EL (cell line): ENCODE measurements around the gene ELL.
A peak's percentile ranks its signal among the peaks of the same experiment; 100 is the strongest.
"Not testable (repeated sequence)": the region's sequence is repeated elsewhere in the genome, so short reads cannot be mapped to it uniquely, and the experiment has no call there.

Experiments used
- DNase-seq: peaks from one replicate; pipeline ENCODE4 v3.0.0-alpha.2; 2016

The ELL gene

DNA sequence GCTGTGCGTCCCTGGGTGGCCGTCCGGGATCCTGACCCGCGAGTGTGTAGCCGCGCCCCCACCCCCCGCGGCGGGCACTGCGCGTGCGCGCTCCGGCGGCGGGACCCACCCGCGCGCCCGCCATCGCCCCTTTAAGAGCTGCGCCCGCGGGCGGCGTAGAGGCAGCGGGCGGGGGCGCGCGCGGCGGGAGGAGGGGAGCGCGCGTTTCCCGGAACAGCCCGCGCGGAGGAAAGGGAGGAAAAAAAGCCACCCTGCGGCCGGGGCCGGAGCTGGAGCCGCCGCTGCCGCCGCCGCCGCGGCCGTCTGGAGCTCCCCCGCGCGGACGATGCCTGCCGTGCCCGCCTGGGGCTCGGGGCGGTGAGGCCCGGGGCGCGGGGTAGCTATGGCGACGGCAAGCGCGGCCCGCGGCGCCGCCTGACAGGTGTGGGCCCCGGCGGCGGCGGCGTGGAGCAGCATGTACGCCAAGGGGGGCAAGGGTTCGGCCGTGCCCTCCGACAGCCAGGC, 102.6 kb downstream of the ELL start, which contains the start of gene SSBP4:
SSBP4 (plus strand) TSS at position 204 of the 504 bp plus-strand sequence; CDS start at position 455, 251 bp downstream.
- DNase-seq = peak; percentile 83

DNA sequence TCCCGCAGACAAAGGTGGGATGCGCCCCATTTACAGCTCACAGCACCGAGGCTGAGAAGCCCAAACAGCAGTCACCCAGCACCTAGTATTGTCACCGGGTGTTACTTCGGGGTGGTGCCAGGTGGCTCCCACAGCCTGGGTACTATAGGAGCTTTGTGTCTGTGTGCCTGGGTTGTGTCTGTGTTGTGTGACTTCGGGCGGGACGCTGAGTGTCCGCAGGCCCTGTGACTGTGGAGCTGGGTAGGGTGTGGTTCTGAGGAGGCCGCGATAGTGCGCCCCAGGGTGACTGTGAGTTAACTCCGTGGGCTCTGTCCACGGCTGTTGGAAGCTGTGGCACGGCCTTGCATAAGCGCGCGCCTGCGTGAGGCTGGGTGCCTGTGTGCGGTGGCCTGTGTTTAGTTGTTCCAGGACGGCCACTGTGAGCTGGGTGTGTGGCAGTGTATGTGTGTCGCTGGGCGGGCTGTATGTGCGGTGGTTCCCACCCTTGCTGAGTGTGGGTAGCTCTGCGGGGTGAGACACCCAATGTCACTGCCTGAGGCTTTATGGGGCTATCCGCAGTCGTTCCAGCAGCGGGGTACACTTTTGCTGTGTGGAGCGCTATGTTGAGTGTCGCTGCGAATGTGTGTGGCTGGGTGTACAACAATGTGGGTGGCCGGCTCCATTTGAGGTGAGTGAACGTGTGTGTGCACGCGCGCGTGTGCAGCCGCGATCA, 103.2 kb downstream of the ELL start:
- DNase-seq = peak; percentile 59

DNA sequence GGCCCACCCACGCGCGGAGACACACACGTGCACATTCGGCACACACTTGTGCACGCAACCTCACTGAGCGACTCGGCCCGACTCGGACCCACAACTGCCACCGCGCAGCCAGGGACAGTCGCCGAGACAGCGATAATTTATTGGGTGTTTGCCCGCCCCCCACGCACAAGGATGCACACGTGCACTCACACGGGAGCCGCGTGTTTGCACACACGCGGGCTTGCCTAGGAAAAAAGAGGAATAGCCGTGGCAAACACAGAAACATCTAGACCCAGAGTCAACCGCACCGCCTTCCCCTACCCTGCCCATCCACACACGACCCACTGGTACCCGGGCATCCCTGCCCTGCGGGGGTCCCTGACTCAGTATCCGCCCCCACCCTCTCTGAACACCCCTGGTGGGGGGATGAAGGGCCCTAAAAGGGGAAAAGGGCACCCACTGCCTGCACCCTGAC, 103.8 kb downstream of the ELL start:
- no peak for DNase-seq

DNA sequence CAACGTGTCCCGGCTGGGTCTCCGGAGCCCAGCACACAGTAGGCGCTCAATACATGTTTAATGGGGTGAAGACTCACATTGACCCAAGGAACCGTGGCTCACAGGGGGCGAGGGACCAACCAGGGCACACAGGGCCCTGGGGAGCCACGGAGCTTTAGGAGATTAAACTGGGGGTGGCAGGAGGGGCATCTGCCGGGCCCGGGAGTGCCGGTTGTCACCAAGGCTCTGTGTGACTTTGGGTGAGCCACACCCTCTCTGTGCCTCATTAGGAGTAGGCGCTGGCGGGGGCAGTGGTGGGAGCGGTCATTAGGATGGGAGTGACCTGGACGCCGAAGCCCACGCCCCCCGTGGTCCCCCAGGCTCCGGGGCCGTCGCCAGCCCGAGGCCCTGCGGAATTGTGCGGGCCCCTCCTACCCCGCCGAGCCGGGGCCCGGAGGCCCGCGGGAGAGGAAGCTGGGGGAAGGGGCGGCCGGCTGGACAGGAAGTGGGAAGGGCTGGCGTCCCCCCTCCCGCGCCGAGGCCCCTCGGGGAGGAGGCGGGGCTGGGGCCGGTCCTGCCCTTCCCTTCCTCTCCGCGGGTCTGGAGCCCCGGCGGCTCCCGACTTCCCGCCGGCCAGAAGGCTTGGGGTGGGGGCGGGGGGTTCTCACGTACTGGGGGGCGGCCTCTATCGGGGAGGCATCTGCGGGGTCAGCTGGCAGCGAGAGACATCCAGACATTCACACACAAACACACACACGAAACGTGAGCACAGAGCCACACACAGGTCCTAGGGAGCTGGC, 104.4 kb downstream of the ELL start:
- peak; percentile 89 for DNase-seq

DNA sequence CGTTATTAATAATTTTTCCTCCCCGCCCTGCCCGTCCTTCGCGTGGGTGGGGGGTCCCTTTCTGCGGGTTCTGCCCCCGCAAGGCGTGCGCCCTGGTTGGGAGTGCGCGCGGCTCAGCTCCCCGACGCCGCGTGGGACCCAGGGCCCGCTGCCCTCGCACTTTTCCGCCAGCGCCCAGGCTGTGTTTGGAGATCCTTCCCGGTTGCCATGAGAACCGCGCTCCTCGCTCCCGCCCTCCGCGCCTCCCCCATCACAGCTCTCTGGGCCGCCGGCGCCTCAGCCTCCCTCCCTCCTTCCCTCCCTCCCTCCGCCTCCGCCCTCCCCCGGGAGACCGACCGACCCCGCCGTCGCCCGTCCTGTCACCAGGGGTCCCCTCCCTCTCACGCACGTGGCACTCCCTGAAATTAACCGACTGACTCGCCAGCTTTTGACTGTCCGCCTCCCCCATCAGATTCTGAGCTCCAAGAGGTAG, 105.1 kb downstream of the ELL start:
- DNase-seq = peak; percentile 87

DNA sequence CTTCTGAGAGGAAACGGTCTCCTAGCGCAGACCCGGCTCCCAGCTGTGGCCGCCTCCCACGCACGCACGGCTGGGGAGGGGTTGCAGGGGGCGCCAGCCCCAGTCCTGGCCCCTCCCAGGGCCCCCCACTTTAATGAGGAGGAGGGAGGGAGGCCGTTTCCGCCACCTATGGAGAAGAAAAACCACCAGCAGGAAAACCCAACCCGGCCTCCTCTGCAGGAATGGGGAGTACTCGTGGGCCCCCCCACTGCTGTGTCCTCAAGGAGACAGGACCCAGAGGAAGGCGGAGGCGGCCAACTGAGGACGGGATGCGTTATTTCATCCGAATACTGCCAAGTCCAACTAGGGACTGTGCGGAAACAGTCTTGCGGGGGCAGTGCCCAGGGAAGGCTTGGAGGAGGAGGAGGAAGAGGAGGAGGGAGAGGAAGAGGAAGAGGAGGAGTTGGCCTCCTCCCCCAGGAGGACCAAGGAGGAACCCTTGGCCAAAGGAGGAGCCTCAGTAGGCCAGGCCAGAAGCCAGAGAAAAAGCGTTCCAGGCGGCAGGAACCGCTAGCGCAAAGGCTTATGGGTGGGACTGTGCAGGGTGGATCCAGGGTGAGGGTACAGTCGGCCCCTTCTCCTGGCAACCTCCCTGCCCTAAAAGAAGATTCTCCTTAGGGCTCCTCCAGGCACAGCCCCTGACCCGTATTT, 106.5 kb downstream of the ELL start:
- peak; percentile 78 for DNase-seq

DNA sequence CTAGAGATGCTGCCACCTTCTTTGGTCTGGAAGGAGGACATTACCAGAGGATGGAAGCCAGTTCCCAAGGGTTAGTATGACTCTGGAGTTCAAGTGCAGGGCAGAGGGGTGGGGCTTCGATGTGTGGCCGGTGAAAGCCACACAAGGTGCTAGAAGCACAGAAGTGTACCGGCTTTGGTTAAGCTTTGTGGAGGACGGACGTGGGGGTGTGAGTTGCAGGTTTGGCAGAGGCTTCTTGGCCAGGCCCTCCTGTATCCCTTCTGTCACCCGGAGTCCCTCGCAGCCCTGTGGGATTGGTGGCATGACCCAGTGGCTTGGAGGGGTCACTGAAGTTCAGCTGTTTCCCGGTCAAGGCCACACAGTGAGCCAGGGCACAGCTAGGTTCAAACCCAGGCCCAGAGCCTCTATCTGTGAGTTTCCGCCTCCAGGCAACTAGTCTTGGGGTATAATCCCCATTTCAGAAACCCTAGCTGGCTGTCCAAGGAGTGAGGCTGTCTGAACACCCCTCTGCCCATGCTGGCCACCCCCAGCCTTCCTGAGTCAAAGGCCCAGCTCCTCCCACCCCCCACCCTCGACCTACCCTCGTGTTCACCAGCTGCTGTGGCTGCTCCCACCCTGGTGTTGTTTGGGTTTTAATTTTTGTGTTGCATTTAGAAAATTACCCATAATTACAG, 107.2 kb downstream of the ELL start:
- DNase-seq = no peak

DNA sequence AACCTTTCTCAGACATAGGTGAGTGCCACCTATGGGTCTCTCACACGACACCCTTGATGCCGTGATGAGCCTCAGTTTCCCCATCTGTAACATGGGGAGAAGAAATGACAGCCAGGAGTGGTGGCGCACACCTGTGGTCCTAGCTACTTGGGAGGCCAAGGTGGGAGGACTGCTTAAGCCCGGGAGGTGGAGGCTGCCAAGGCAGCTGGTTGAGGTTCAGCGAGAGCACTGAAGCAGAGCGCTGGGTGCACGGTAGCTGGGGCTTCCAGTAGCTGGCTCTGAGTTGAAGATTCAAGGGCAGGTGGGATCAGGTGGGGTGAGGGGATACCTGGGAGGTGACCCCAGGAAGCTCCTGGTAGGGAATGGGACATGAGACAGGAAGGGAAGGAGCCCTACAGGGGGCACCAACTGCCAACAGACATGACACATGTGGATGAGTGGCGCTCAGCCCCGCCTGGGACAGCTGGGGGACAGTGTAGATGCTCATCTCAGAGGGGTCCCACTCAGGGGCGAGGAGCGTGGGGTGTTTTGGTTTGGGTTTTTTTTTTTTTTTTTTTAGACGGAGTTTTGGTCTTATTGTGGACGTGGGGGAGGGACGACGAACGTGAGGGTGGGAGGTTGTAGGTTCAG, 109.1 kb downstream of the ELL start:
- no peak for DNase-seq

DNA sequence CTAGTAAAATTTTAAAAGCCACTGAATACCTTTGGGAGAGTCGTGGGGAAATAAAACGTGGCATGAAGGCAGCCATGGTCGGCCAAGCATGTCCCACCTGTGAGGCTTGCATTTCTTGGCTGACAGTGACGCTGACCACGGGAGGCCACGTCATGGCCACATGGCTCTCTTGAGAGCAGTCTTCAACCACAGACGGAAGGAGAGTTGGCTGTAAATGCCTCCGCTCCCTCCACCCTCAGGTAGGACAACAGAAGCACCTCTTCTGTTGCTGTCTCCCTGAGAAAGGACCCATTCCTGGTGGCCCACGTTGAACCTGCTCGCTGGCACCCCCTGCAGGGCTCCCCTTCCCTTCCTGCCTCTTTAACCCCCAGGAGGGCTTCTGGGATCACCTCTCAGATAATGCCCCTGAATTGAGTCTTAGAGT, 113.8 kb downstream of the ELL start:
- peak; percentile 38 for DNase-seq

DNA sequence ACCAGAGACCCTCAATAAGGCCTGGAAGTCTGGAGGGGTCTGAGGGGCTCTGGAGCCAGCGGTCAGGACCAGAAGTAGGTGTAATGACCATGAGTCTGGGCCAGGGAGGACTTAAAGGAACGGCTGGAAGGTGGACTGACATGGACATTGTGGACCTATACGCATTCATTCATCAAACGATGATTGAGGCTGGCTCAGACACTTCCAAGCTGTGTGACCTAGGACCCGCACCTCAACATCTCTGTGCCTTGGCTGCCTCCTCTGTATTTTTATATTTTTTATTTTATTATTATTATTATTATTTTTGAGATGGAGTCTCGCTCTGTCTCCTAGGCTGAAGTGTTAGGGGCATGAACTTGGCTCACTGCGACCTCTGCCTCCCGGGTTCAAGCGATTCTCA, 115.1 kb downstream of the ELL start:
- no peak for DNase-seq

DNA sequence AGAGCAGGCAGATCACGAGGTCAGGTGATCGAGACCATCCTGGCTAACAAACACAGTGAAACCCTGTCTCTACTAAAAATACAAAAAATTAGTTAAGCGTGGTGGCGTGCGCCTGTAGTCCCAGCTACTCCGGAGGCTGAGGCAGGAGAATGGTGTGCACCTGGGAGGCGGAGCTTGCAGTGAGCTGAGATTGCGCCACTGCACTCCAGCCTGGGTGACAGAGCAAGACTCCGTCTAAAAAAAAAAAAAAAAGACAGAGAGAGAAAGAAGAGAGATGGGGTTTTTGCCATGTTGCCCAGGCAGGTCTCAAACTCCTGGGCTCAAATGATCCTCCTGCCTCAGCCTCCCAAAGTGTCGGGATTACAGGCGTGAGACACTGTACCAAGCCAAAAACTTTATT, 116.1 kb downstream of the ELL start:
- DNase-seq = not testable (repeated sequence)

DNA sequence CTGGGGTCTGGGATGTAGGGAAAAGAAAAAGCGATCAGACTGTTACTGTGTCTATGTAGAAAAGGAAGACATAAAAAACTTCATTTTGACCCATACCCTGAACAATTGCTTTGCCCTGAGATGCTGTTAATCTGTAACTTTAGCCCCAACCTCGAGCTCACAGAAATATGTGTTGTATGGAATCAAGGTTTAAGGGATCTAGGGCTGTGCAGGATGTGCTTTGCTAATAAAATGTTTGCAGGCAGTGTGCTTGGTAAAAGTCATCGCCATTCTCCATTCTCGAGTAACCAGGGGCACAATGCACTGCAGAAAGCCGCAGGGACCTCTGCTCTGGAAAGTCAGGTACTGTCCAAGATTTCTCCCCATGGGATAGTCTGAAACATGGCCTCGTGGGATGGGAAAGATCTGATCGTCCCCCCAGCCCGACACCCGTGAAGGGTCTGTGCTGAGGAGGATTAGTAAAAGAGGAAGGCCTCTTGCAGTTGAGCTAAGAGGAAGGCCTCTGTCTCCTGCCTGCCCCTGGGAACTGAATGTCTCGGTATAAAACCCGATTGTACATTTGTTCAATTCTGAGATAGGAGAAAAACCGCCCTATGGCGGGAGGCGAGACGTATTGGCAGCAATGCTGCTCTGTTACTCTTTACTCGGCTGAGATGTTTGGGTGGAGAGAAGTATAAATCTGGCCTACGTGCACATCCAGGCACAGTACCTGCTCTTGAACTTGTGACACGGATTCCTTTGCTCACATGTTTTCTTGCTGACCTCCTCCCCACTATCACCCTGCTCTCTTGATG, 119.2 kb downstream of the ELL start:
- not testable (repeated sequence) for DNase-seq

DNA sequence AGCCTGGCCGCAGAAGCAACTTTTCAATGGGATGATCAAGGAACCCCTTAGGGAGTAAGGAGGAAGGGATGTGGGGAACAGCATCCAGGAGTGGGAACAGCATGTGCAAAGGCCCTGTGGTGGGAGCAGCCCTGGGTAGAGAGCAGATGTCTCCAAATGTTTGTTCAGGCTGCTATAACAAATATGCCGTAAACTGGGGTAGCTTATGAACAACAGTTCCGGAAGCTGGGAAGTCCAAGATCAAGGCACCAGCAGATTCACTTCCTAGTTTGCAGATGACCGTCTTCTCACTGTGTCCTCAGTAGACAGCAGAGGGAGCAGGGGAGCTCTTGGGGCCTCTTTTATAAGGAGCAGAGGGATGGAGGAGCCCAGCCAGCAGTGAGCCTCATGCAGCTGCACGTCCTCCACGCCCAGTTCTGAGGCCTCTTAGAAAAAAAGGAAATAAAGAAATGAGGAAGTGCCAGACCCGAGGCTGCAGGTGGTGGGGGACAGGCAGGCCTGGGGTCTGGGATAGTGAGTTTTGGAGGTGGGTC, 120.2 kb downstream of the ELL start:
- DNase-seq = peak; percentile 70

DNA sequence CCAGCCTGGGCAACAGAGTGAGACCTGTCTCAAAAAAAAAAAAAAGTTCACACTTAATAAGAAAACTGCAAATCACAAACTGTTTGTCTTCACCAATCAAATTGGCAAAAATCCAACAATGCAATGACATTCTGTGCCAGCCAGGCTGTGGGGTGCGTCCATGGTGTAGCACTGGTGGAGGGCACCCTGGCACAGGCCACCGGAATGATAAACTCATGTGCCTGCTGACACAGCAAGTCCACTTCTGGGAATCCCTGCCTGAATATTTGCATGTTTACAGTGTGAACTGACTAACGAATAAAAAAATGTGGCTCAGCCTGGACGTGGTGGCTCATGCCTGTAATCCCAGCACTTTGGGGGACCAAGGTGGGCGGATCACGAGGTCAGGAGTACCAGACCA, 122.9 kb downstream of the ELL start:
- peak; percentile 74 for DNase-seq

DNA sequence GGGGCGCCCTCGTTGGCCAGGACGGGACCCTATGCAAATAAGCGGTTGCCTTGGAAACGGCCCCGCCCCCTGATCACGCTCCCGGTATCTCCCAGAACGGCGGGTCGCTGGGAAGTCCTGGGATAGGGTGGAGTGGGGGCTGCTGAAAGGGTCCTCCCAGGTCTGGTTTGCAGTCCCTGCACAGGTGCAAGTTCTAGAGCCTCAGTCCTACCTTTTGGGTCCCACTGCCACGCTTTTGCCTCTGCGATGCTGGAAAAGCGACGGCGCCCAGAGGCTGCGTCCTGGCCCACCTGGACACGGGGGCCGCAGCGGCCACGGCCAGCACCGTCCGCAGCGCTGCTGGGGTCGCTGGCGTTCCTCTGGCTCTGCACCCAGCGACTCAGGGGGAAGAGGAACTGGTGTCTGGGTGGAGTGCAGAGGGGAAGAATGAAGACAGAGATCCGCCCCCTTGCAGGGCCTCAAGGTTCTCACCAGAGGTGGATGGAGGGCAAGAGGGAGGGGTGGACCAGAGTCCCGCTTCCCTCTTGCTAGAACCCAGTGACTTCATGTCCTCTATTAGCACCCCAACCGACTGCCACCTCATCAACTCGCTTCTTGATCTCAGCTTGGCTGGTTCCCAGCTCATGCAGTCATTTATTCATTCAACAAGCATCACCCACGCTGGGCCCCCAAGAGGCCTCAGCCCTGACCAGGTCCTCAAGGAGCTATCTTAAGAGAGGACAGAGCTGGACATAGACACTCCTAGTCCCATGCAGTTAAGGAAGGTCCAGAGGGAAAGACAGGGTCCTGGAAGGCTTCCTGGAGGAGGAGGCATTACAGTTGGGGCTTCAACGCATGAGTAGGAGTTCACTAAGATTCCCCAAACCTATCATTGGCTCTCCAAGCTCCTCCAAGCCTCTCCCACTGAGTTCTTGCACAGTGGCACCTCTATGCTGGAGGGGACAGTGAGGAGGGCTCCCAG, 124.3 kb downstream of the ELL start, which contains the start of gene LRRC25:
LRRC25 (minus strand) TSS at position 381 of the 961 bp plus-strand sequence. CDS start 659 bp downstream, outside the sequence.
- no peak for DNase-seq

DNA sequence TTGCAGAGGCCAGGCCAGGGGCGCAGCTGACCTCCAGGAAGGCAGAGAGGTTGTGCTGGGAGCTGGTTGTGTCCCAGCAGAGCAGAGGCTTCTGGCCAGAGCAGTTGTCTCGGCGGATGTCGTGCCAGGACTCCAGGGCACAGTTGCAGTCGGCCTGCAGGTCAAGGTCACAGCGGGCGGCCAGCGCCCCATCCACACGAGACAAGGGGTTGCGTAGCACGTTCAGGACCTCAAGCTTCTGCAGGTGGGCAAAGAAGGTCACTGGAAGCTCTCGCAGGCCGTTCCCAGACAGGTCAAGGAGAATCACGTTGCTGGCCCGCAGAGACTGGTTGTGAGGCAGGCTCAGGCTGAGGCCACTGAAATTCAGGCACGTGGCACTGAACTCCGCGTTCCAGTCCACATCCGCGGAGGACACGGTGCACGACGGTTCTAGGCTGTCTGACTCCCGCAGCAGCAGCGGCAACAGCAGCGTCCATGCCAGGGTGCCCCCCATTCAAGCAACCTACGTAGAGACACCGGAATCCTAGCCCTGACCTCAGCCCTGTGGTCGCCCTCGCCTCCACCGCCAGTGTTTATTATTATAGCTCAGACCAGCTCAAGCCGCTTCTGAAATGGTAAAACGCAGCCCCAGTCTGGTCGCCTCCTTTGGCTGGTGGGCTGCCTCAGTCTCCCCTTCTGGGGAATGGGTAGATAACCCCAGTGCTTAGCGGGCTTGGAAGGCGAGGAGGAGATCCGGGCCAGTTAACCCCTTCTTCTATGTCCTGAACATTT, 125.2 kb downstream of the ELL start:
- DNase-seq = no peak

DNA sequence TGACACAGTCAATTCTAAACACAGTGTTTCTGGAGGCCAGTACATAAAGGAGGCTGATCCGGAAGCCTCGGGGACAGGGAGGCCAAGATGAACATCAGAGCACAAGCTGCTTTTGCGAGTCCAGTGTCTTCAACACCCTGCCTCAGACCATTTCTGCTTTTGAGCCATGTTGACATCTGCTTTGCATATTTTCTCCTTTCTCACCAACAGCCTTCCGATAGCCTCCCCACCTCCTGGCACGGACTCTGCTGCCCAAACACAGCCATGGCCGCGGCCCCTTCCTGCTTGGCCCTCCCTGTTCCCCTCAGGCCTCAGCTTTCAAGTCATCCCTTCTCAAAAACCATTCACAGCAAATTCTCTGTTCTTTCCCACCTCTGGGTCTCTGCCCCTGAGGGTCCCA, 128.0 kb downstream of the ELL start:
- DNase-seq = no peak

DNA sequence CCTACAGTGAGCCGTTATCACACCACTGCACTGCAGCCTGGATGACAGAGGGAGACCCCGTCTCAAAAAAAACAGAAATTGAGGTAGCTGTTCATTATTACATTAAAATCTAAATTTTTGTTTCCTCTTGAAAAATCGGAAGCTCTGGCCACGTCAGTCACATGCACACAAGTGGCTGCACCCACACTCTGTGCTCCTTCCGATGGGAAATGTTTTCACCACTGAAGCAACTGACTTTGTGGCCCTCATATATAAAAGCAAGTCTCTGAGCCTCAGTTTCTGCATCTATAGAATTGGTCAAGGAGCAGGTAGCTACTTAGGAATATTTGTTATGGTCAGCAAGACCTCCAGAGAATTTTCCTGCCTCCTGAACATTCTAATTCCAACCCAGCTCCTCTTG, 128.9 kb downstream of the ELL start:
- DNase-seq = no peak
